ENCODE results near the gene DRD1. TPM values are rescaled to one million over a fixed set of nuclear protein-coding genes. Genes with fewer than 3 reads are reported as not detected.
"Not testable (repeated sequence)": the region's sequence is repeated elsewhere in the genome, so short reads cannot be mapped to it uniquely, and the experiment has no call there.

Gene DRD1
- total RNA-seq, 4 donors from 2014 or later: 0.13 to 0.96 (median 0.32) TPM; not detected in 1

- no peak for DNase-seq (ENCODE audit: low spot score)
- ATAC-seq (ENCODE audit: low FRiP score): no peak
- TF ChIP-seq, protein P1, sequence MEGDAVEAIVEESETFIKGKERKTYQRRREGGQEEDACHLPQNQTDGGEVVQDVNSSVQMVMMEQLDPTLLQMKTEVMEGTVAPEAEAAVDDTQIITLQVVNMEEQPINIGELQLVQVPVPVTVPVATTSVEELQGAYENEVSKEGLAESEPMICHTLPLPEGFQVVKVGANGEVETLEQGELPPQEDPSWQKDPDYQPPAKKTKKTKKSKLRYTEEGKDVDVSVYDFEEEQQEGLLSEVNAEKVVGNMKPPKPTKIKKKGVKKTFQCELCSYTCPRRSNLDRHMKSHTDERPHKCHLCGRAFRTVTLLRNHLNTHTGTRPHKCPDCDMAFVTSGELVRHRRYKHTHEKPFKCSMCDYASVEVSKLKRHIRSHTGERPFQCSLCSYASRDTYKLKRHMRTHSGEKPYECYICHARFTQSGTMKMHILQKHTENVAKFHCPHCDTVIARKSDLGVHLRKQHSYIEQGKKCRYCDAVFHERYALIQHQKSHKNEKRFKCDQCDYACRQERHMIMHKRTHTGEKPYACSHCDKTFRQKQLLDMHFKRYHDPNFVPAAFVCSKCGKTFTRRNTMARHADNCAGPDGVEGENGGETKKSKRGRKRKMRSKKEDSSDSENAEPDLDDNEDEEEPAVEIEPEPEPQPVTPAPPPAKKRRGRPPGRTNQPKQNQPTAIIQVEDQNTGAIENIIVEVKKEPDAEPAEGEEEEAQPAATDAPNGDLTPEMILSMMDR (IDR thresholded peaks at IDR 0.05): no peak
Measured at GRCh38 chr5:175438234-175438857, 5.6 kb downstream of the DRD1 start.

DNA sequence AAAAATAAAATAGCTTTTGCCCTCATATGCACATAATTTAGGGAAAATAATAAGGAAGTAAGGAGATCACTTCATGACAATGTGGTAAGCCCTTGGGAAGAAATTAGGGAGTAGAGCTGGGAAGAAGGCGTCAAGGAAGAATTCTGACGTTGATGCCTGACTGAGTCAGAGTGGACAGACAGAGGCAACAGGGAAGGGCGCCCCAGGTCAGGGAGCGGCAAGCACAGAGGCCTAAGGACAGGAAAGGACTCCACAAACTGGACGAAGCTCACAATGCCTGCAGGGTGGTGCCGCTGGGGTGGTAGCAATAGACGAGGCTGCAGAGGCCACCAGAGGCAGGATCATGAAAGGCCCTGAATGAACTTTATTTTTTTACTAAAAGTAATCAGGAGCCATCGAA lies 7.6 kb downstream of the DRD1 start:
- TF ChIP-seq, protein P1 (IDR thresholded peaks at IDR 0.05): no peak
- ATAC-seq (ENCODE audit: low FRiP score): no peak

DNA sequence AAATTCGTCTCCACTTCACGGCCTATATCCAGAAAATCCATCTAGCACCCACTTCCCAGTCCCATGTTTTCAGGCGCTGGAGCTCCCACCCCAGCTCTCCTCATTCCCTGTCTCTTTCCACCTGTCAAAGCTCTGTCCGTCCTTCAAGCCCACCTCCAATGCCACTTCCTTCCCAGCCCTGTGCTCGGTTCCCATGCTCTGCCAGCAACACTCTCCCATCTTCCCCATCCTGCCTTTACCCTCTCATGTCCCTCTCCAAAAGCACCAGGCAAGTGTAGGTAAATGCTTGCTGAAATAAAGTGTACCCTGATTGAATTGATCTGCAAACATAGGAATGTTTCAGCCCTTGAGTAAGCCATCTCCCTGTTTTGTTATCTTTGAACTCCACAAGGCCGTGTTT lies 9.2 kb downstream of the DRD1 start:
- TF ChIP-seq, protein P1 (IDR thresholded peaks at IDR 0.05): no peak
- no peak for ATAC-seq (ENCODE audit: low FRiP score)
- no peak for DNase-seq (ENCODE audit: low spot score)

More for the DNA sequence above, 7.6 kb downstream of the DRD1 start:
- DNase-seq (ENCODE audit: low spot score): no peak

DNA sequence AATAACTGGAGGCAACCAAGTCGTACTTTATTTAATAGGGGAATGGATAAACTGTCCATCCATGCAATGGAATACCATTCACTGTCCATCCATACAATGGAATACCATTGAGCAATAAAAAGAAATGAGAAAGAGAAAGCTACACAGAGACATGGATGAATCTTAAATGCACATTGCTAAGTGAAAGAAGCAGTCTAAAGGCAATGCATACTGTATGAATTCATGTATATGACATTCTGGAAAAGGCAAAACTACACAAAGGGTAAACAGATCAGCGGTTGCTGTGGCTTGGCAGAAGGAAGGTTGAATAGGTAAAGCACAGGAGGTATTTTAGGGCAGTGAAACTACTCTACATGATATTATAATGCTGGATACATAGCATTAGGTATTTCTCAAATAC lies 16.2 kb downstream of the DRD1 start:
- TF ChIP-seq, protein P1 (IDR thresholded peaks at IDR 0.05): no peak
- ATAC-seq (ENCODE audit: low FRiP score): no peak
- DNase-seq (ENCODE audit: low spot score): no peak

DNA sequence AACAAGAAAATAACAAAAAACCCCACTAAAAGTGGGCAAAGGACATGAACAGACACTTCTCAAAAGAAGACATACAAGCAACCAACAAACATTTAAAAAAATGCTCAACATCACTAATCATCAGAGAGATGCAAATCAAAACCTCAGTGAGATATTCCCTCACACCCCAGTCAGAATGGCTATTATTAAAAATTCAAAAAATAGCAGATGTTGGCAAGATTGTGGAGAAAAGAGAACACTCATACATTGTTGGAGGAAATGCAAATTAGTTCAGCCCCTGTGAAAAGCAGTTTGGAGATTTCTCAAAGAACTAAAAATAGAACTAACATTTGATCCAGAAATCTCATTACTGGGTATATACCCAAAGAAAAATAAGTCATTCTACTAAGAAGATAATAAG lies 19.4 kb downstream of the DRD1 start:
- DNase-seq (ENCODE audit: low spot score); ATAC-seq (ENCODE audit: low FRiP score): not testable (repeated sequence)

- ATAC-seq (ENCODE audit: low FRiP score): no peak
- DNase-seq (ENCODE audit: low spot score): no peak
- TF ChIP-seq, protein P1 (IDR thresholded peaks at IDR 0.05): no peak
Measured at GRCh38 chr5:175422058-175422457, 21.9 kb downstream of the DRD1 start.

GRCh38 chr5:175420383-175420782 lies 23.6 kb downstream of the DRD1 start:
- ATAC-seq (ENCODE audit: low FRiP score) (no peak), DNase-seq (ENCODE audit: low spot score) (no peak)
- TF ChIP-seq, protein P1 (IDR thresholded peaks at IDR 0.05): no peak
